K562 (cell line): ENCODE measurements around the gene IL6ST. TPM values are rescaled to one million over a fixed set of nuclear protein-coding genes. Genes with fewer than 3 reads are reported as not detected.

ENCODE experiments used
- ATAC-seq: fragments of 200-7000 bp; cut with Tn5 transposase; 3 replicates; pipeline ENCODE4 v1.9.1; 2020; ENCODE audit warnings: moderate library complexity
- BruUV-seq: library from RNA; stranded (reverse); fragments of 400-500 nt; replicated peaks from 2 replicates; lab custom pipeline; 2021; lab: Mats Ljungman, UMichigan
- CTCF ChIA-PET: fragments of 300-600 bp; formaldehyde crosslinking; extraction: SDS; loops from one replicate; lab custom pipeline; 2021; ENCODE audit warnings: low intra/inter-chr PET ratio; lab: Yijun Ruan, JAX
- POLR2A ChIA-PET: fragments of 300-600, 350-650 bp; sonication (Branson Sonifier 250); formaldehyde crosslinking; extraction: SDS; loops from one replicate; lab custom pipeline; 2021; ENCODE audit warnings: antibody characterized with exemption, inconsistent platforms; lab: Yijun Ruan, JAX
- DNase-seq, 4 experiments: peaks; one replicate each; pipeline versions ENCODE4 v3.0.0 to v3.0.0-alpha.2; 2011 to 2018; ENCODE audit warnings: low spot score in 3 of 4, mixed read lengths in 3 of 4; ENCODE audit errors: extremely low read depth in 1 of 4
- FAIRE-seq: peaks from 2 replicates; lab custom pipeline; 2011; peaks lifted over from hg19 to GRCh38; lab: Jason Lieb, UNC
- H2AFZ ChIP-seq: 2 replicates; pipeline ENCODE4 v1.6.0; 2011; ENCODE audit warnings: low read depth, low read length, control low read depth, inconsistent platforms
- H3K27ac ChIP-seq: fragments of 200-600 bp; 3 replicates; pipeline ENCODE4 v1.8.0; 2011; ENCODE audit warnings: low read depth, mild to moderate bottlenecking, control low read depth, inconsistent platforms, low read length, moderate library complexity, mixed read lengths; ENCODE audit errors: extremely low read depth
- H3K27me3 ChIP-seq, 2 experiments: fragments of 300-600 bp in 1 of 2; 2 replicates in 1 of 2; 3 replicates in 1 of 2; pipeline versions ENCODE4 v1.6.0 to v1.8.0; 2011; ENCODE audit warnings: inconsistent platforms in 2 of 2, low read length in 2 of 2, mild to moderate bottlenecking in 1 of 2, mixed read lengths in 1 of 2, moderate library complexity in 1 of 2; ENCODE audit not compliant: control insufficient read depth in 2 of 2, insufficient read depth in 2 of 2
- H3K36me3 ChIP-seq: fragments of 300-600 bp; 3 replicates; pipeline ENCODE4 v1.8.0; 2011; ENCODE audit warnings: mild to moderate bottlenecking, low read length, inconsistent platforms; ENCODE audit not compliant: control insufficient read depth, insufficient read depth
- H3K4me1 ChIP-seq, 2 experiments: fragments of 200-600 bp in 1 of 2; replicated peaks in 1 of 2; 2 replicates in 1 of 2; 3 replicates in 1 of 2; pipeline versions ENCODE4 v1.5.1 to v1.8.0; 2011; ENCODE audit warnings: inconsistent platforms in 2 of 2, low read length in 2 of 2, mild to moderate bottlenecking in 1 of 2, mixed read lengths in 1 of 2, moderate library complexity in 1 of 2; ENCODE audit not compliant: control insufficient read depth in 2 of 2, insufficient read depth in 2 of 2
- H3K4me2 ChIP-seq: 2 replicates; pipeline ENCODE4 v1.6.1; 2011; ENCODE audit warnings: low read length, control low read depth, inconsistent platforms, mixed read lengths; ENCODE audit not compliant: insufficient read depth
- H3K4me3 ChIP-seq: fragments of 200-600 bp; sonication (generic), shearing (Covaris generic); 2 replicates; pipeline ENCODE4 v1.5.1; 2016; ENCODE audit warnings: control low read depth, inconsistent platforms
- H3K79me2 ChIP-seq: fragments of 200-600 bp; 3 replicates; pipeline ENCODE4 v1.8.0; 2011; ENCODE audit warnings: low read length, inconsistent platforms; ENCODE audit not compliant: control insufficient read depth, insufficient read depth
- H3K9ac ChIP-seq, 2 experiments: 2 replicates each; pipeline versions ENCODE4 v1.6.0 to v1.6.1; 2011; ENCODE audit warnings: low read depth in 2 of 2, low read length in 2 of 2, control low read depth in 1 of 2, inconsistent platforms in 1 of 2, mild to moderate bottlenecking in 1 of 2, mixed read lengths in 1 of 2; ENCODE audit not compliant: insufficient read depth in 1 of 2
- H3K9me1 ChIP-seq: one replicate; pipeline ENCODE4 v1.6.0; 2011; ENCODE audit warnings: inconsistent platforms, mild to moderate bottlenecking, low read length, moderate library complexity; ENCODE audit not compliant: control insufficient read depth, insufficient read depth
- H3K9me3 ChIP-seq: replicated peaks from 2 replicates; pipeline ENCODE4 v1.5.1; 2011; ENCODE audit warnings: low read depth, low read length, inconsistent platforms; ENCODE audit not compliant: control insufficient read depth, insufficient read depth
- H4K20me1 ChIP-seq: replicated peaks from 2 replicates; pipeline ENCODE4 v1.6.1; 2011; ENCODE audit warnings: low read length, inconsistent platforms, mixed read lengths; ENCODE audit not compliant: control insufficient read depth, insufficient read depth
- GTF2E2 ChIP-seq: fragments of 200-800 bp; sonication (Bioruptor generic); IDR thresholded peaks from 2 replicates; pipeline ENCODE4 v1.6.1; 2016; ENCODE audit warnings: missing genetic modification characterization, missing compliant biosample characterization
- NCOA4 ChIP-seq: fragments of 450-650 bp; IDR thresholded peaks from 2 replicates; pipeline ENCODE4 v1.6.1; 2018; ENCODE audit warnings: mild to moderate bottlenecking; ENCODE audit not compliant: partially characterized antibody
- NFATC3 ChIP-seq: fragments of 450-650 bp; IDR thresholded peaks from 2 replicates; pipeline ENCODE4 v1.6.1; 2017; ENCODE audit warnings: mild to moderate bottlenecking
- PRMT5 ChIP-seq: sonication (generic); formaldehyde crosslinking; IDR thresholded peaks from 2 replicates; pipeline ENCODE4 v1.5.0; 2020; ENCODE audit warnings: missing genetic modification reagents
- ZNF311 ChIP-seq: fragments of 250-450 bp; sonication (Bioruptor Pico); IDR thresholded peaks from 2 replicates; pipeline ENCODE4 v1.4.0; 2020; ENCODE audit warnings: mild to moderate bottlenecking, moderate library complexity
- ZNF561 ChIP-seq: fragments of 450-650 bp; formaldehyde crosslinking; conservative IDR thresholded peaks from 2 replicates; pipeline ENCODE4 v1.4.0; 2020; ENCODE audit warnings: mild to moderate bottlenecking, moderate library complexity
- WGBS: fragments of 100-300 bp; shearing (Covaris generic); methylation state at CpG from one replicate; pipeline ENCODE4 v1.1.6; 2016; ENCODE audit warnings: low coverage, mixed read lengths; ENCODE audit not compliant: insufficient coverage; ENCODE audit errors: missing lambda C conversion rate; 5-methylcytosine and 5-hydroxymethylcytosine counted together
- in situ Hi-C: fragments of 300-500 bp; cut with MboI; formaldehyde crosslinking; loops from 4 replicates; pipeline ENCODE4 v1.15.0; 2018; ENCODE audit warnings: inconsistent platforms, mixed read lengths
- intact Hi-C: fragments of 100-400 bp; cut with micrococcal nuclease; formaldehyde crosslinking; loops from 2 replicates; pipeline ENCODE4 v1.14.2; 2022
- polyA plus RNA-seq, 8 experiments: library from polyadenylated mRNA; depleted of rRNA in 4 of 8; stranded (reverse) in 5 of 8; unstranded in 3 of 8; fragments of >200 nt; fragmentation: Nextera tagmentation in 2 of 8; fragmentation: Illumina TruSeq in 1 of 8; extraction: Ambion mirVana in 2 of 8; extraction: Trizol in 1 of 8; gene quantifications; 2 replicates each; pipeline versions ENCODE4 v1.2.1 to v1.2.3, GENCODE V29; 2011 to 2014; ENCODE audit warnings: inconsistent platforms in 1 of 8, missing spikeins in 1 of 8
- total RNA-seq, 7 experiments: library from RNA; depleted of rRNA in 6 of 7; stranded (reverse); fragments of >200 nt in 6 of 7; fragmentation: Illumina TruSeq in 2 of 7; extraction: Trizol in 2 of 7; gene quantifications; 2 replicates each; pipeline versions ENCODE4 v1.2.1 to v1.2.3, GENCODE V29; 2011 to 2021; ENCODE audit warnings: low replicate concordance in 1 of 7

Gene IL6ST
- total and polyA plus RNA-seq, 9 of the 15 experiments (the other 6 are each of a cell fraction or from before 2014, with no cell fraction given), result 2.0 to 27.0 (median 7.9) TPM

DNA sequence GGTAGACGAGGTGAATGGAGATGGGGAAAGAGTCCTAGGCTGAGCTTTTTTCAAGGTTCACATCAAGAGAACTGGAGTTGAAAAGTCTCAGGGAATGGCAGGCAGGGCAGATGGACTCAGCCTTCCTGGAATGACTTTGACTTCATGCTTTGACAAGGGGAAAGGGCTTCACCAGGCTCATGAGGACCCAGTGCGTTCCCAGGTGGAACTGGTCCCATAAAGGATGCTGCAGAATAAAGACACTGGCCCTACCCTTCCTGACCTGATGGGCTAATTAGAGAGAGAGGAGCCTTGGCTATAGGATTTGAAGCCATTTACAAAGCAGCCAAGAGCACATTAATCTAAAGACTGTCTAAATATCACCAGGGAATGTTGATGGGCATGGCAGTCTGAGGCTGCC lies 79.8 kb downstream of the IL6ST start (continued):
- TF ChIP-seq NCOA4 (no peak), ZNF561 (CRISPR knock-in tag) (no peak), PRMT5 (no peak), ZNF311 (CRISPR knock-in tag) (no peak)

DNA sequence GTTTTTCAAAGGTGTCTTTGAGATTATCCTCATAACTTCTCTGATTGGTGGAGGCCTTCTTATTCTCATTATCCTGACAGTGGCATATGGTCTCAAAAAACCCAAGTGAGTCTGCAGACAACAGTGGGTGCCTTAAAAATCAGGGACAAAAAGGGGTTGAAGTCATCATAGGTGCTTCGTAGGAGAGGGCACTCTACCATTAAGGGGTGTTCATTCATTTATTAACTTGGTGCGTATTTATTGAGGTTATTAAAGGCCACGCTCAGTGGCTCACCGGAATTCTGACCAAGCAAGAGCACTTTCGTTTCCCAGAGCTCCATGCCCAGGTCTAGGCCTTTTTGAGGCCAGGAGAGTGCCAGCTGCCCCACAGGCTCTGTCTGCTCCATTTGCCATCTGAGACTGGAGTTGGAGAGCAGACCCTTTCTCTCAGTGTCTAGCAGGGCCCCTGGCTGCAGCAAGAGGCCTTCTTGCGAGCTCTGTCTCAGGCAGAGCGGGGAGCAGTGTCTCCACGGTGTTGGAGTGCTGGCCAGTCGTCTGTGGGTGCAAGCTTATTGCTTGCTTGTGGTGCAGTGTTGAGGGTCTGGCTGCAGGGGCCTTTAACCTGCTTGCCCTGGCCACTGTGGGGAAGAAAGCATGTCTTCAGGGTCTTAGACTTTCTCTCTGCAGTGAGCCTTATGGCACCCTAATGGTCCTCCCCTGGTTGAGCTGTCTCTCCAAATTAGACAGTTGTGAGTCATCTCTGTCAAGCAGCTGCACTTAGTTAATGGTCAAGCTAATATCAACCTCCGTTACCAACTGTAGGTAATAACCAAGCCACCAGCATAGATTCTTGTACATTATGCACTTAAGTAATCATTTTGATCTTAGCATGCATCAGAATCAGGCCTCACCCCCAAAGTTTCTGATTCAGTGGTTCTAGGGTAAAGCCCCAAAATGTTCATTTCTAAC lies 81.0 kb downstream of the IL6ST start:
- BruUV-seq, result no TSS peak
- no peak overlapping the region for H3K4me2 ChIP-seq
- intact Hi-C loops (no loop called here), in situ Hi-C loops (no loop called here)
- H3K4me1 ChIP-seq, result no peaks in the 10 kb centered on the region
- ATAC-seq (no peak; the same call in 2 of the 3 replicates), DNase-seq (no peak)
- ChIA-PET POLR2A (interaction anchor here (0.6 kb wide), 1 partner anchor 11 kb away, joined by 3 read pairs; no protein-coding TSS in a partner anchor), CTCF (no interaction called here)
- H3K79me2 ChIP-seq, result no peaks in the 10 kb centered on the region
- 24% methylated on average over 10 of the region's 10 CpGs for WGBS
- no peaks in the 10 kb centered on the region for H3K9me3 ChIP-seq
- no peak overlapping the region for H2AFZ ChIP-seq
- no peak overlapping the region for H3K4me3 ChIP-seq
- peaks cover 0 to 40% of the 10 kb centered on the region in 2 experiments; a peak in 3 of 5 replicates for H3K27me3 ChIP-seq
- TF ChIP-seq GTF2E2 (no peak), NFATC3 (no peak)
- TF ChIP-seq, all 486 proteins: peak for 0
- peak overlapping the region in 1 of 2 experiments; percentile 4; a peak in 1 of 4 replicates for H3K9ac ChIP-seq
- no peaks in the 10 kb centered on the region; the same call in 1 of the 2 replicates for H4K20me1 ChIP-seq
- H3K9me1 ChIP-seq, result no peaks in the 10 kb centered on the region
- H3K36me3 ChIP-seq, result no peaks in the 10 kb centered on the region
- no peak for FAIRE-seq
- no peak overlapping the region for H3K27ac ChIP-seq
